DMS153 treated with DMSO at 0.1 percent for 48 hours (cell line): ENCODE measurements around the gene BTBD2.
A peak's percentile ranks its signal among the peaks of the same experiment; 100 is the strongest.
"Not testable (repeated sequence)": the region's sequence is repeated elsewhere in the genome, so short reads cannot be mapped to it uniquely, and the experiment has no call there.

Experiments
- DNase-seq: peaks from one replicate; lab custom pipeline; 2025; ENCODE audit not compliant: unreplicated experiment; lab: John Stamatoyannopoulos, UW

BTBD2 gene

DNA sequence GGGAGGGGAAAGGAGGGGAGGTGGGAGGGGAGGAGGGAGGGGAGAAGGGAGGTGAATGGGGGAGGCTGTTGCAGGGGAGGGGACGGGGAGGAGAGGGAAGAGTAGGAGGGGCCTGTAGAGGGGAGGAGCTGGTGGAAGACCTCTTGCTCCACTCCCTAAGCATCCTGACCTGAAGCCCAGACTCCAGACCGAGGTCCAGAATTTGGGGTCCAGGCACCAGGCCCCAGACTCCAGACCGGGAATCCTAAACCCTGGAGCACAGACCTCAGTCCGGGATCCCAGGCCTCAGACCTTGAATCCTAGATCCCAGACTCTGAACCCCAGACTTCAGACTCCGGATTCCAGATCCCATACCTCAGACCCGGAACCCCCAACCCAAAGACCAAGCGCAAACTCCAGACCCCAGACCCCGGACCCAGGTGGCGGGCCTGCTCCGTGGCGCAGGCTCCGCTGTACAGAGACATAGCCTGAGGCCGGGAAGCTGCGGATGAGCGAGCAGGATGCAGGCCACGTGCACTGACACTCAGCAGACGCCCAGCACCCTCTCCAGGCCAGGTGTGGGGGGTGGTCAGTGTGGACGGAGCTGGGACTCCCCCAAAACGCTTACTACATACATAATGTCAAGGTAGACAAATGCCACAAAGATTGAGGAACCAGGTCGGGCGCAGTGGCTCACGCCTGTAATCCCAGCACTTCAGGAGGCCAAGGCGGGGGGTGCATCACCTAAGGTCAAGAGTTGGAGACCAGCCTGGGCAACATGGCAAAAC lies 710 bp upstream of the BTBD2 start:
- DNase-seq, result peak; percentile 3

DNA sequence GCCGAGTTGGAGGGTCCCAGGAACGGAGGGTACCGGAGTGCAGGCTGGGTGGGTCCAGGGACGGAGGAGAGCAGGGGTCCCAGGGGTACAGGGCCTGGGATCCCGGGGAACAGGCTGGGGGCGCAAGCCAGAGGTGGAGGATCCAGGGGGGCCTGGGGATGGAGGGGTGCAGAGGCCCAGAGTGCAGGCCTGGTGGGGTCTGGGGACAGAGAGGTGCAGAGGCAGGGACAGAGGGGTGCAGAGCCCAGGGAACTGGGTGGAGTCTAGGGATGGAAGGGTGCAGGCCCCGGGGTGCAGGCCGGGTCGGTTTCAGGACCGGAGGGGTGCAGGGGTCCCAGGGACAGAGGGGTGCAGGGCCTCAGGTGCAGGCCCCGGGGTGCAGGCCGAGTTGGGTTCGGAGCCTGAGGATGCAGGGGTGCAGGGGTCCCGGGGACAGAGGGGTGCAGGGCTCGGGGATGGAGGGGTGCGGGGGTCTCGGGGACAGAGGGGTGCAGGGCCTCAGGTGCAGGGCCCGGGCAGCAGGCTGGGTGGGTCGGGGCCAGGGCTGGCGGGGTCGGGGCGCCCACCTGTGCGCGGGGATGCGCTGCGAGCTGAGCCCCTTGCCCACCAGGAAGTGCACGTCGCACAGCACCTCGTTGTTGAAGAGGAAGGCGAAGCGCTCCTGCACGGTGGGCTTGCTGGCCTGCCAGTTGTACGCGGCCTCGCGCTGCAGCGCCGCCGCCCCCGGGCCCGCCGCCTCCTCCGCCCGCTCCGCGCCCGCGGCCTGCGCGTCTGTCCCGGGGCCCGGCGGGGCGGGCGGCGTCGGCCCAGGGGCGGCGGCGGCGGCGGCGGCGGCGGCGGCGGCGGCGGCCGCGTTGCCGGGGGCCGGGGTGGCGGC lies 545 bp downstream of the BTBD2 start:
- DNase-seq, result no peak

DNA sequence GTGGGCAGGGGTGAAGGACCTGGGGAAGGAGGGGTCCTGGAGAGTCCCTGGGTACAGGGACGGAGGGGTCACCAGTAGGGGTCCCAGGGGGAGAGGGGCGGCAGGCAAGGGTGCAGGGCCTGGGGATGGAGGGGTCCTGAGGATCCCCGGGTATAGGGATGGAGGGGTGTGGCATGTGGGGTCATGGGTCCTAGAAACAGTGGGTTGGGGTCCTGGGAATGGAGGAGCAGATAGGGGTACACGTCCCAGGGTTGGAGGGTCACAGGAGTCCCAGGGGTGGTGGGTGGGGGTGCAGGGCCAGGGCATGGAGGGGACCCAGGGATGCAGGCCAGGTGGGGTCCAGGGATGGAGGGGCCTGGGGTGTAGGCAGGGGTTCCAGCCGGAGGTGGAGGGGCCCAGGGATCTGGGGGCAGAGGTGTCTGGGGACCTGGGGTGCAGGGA lies 1.4 kb downstream of the BTBD2 start:
- DNase-seq, result no peak

DNA sequence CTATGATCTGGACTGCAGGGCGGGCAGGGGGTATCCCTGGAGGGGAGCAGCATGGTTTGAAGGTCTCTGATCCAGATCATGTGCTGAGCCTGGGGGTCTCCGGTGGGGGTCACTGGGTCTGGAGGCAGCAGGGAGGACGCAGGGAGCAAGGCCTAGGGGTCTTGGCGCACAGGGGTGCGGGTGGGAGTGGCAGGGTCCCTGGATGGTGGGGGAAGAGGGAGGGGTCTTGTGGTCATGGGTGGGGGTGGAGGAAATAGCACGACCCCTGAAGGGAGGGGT lies 1.9 kb downstream of the BTBD2 start:
- no peak for DNase-seq

DNA sequence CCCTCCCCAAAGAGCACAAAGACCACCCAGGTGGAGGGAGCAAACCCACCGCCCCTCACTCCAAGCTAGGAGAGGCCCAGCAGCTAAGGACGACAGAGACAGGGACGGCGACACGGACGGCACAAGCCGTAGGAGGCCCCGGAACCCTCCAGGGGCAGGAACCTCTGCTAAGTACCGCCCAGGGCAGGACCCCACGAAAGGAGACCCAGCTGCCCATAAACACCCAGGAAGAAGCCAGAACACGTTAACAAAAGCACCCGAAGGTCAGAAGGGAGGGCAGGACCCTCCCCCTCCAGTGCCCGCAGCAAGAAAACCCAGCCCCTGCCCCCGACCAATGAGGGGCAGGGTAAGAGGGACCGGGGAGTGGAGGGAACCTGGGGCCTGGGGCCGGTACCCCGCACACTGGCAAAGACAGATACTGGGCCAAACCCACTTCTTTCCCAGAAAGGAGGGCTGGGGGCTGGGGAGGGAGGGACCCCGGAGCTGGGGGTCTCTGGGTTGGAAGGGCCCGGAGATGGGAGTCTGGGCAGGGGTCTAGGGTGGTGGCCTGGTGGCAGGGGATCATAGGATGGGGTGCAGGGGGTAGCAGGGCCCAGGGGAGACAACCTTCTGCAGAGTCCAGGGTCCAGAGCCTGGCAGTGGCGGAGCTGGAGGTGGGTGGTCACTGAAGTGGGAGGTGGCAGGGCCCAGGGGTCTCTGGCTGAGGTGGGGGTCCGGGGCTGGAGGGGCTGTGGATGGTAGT lies 2.4 kb downstream of the BTBD2 start:
- no peak for DNase-seq

DNA sequence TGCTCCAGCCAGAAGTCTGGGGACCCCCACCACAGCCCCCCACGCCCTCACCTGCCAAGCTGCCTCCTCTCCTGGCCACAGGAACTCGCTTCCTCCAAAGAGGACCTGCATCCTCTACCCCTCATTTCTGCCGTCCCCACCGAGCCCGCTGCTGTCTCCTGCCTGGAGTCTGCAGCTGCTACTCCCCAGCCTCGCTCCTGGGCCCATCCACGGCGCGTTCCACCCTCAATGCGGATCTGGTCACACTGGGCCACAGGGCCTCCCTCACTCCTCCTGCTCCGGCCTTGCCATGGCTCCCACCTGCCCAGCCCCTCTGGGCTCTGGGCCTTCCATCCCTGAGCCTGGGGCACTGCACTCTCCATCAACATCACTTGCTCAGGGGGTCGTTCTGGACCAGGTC lies 4.3 kb downstream of the BTBD2 start:
- DNase-seq, result no peak

DNA sequence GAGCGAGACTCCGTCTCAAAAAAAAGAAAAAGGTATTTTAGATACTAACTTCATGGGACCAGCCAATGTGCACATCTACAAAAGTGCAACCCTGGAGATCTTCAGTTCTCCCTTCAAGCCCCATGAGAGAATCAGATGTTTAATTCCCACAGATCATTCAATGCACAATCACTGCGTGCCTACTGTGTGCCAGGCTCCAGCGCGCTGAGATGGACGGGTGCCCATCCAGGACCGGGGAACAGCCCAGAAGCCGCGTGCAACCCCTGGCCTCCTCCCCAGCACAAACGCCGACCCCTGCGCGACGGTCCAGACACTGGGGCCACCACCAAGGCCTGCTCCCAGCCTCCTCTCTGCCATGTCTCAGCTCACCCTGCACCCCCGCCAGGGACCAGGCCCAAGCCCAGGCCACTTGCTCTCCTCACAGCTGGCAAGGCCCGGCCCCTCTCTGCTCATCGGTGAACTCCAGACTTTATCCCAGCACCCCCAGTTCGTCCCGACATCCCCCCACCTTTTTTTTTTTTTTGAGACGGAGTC lies 5.3 kb downstream of the BTBD2 start:
- DNase-seq, result no peak

DNA sequence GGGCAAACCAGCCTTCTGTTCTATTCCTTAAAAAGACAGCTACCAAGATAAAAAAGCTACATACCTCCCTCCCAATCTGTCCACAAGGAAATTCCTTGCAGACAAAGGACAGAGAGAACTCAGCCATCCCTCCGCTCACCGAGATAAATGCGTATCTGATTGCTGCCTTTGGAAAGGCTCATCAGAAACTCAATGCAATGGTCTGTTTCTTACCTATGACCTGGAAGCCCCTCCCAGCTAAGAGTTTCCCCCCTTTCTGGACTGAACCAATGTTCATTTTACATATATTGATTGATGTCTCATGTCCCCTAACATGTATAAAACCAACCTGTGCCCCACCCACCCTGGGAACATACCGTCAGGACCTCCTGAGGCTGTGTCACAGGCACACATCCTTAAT lies 11.6 kb downstream of the BTBD2 start:
- DNase-seq, result no peak

DNA sequence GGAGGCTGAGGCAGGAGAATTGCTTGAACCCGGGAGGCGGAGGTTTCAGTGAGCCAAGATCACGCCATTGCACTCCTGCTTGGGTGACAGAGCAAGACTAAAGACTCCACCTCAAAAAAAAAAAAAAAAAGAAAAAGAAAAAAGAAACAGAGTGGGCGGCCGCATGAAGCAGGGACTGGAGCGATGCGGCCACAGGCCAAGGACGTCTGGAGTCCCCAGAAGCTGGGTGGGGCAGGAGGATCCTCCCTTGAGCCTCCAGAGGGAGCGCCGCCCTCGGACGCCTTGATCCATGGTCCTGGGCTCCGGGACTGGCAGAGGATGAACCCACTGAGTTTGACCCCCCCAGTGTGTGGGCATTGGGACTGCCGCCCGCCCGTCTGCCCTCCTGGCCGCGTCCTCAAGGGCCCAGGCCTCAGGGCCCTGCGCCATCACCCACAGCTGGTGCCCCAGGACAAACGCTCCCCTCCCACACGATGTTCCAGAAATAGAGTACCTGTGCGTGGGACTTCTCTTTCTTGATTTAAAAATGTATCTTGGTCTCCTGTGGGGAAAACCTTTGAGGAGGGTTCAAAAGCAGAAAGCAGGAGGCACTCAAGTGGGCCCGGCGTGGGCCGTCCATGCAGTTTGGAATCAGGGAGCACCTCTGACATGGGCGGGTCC lies 15.5 kb downstream of the BTBD2 start:
- no peak for DNase-seq

DNA sequence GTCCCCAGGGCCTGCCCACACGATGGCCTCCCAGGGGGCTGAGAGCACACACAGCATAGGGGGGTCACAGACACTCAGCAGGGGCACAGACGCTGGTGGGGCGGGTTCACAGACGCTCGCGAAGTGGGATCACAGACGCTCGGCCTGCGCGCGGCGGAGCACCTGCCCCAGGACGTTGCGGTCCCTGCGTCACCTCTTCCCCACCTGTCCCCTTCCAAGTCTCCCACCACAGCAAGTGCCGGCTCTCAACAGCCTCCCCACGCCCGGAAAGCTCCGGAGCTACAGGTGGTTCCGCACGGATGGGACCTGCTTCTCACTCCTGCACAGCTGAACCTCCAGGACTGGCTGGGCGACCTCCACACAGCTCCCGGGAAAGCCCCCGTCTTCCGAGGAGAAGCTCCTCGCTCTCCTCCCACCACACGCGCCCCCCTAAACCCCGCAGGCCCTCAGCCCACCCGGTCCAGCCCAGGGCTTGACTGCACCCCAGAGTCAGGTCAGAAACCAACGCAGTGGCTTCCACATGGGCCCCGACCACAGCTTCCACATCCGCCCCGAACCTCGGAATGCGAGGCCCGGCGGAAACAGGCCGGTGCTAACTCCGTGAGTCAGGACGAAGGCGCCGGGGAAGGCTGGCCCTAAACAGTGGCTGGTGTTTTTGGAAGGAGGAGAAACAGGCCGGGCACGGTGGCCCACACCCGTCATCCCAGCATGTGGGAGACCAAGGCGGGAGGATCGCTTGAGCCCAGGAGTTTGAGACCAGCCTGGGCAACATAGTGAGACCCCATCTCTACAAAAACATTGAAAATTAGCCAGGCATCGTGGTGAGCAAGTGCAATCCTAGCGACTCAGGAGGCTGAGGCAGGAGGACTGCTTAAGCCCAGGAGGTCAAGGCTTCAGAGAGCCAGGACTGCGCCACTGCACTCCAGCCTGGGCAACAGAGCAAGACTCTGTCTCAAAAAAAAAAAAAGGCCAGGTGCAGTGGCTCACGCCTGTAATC lies 16.5 kb downstream of the BTBD2 start:
- no peak for DNase-seq

DNA sequence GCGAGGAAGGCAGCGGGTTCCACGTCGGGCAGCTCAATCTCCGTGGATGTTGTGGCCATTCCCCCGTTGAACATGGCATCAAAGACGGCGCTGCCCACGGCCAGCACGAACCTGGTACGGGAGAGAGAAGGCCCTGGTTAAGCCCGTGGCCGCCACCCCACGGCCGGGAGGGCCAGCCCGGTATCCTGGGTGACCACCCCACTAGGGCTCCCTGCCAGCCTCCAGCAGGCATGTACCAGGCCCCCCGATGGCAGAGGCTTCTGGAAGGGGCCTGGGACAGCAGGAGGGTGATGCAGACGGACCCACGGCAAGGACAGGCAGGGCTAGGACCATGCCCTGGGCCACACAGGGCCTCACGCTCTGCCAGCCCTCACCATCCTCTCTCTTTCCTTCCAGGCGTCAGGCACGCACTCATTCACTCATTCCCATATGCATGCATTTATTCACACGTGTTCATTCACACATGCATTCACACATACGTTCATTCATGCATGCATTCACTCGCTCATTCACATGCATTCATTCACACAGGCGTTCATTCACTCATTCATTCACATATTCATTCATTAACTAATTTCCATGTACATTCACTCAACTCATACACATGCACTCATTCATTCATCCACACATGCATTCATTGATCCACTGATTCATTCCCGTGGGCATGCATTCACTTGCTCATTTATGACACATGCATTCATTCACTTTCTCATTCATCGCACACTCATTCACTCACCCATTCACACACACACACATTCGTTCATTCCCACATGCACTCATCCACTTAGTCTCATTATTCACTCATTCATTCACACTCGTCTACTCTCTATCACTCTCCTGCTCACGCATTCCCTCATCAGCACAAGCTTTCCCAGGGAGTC lies 17.9 kb downstream of the BTBD2 start:
- DNase-seq, result no peak

DNA sequence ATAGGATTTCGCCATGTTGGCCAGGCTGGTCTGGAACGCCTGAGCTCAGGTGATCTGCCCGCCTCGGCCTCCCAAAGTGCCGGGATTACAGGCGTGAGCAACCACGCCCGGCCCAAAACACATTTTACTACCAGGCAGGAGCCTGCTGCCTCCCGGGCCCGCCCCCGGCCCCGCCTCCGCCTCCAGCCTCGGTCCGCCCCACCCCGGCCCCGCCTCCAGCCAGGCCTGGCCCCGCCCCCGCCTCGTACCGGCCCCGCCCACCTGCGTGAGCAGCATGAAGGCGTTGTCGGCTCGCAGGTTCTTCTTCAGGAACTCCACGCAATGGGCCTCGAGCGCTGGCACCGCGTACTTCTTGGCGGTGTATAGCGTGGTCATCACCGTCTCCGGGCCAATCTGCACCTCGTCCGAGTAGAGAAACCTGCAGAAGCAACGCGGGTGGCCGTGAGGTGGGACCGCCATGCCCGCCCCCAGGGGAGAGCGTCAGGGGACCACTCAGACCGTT lies 22.7 kb downstream of the BTBD2 start:
- no peak for DNase-seq

DNA sequence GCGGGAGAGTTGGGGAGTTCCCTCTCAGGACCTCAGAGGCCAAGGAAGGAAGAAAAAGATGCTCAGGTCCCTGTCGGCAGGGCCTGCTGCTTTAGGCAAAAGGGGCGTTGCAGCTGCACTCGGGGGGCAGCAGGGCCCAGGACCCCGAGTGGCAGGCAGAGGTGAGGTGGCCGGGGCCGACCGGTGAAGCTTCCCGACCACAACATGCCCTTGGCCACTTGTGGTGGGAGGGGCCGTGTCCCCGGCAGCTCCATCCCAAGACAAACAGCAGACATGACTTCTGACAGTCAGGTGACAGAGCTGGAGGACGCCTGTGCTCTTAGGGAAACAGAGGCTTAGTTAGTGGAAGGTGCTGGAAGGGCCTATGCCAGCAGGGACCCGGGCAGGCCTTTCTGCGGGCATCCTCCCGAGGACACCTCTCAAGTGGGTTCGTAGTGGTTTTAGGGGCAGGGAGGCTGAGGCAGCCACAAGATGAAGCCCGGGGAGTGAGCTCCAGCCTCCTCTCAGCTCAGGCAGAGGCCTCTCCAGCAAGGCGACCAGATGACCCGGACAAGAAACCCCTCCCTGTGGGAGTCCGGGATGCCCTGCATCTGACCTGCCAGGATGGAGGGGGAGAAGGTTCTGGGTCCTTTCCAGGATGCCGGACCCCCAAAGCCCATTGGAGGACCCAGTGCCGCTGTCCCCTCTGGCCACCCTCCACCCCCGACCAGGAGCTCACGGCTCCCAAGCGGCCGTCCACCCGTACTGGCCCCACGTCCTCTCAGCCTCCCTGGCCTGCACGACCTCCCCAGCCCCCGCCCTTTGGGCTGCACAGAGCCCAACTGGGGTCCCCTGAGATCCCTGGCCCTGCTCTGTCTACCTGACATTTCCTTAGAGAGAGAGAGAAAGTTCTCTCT lies 24.2 kb downstream of the BTBD2 start:
- no peak for DNase-seq

DNA sequence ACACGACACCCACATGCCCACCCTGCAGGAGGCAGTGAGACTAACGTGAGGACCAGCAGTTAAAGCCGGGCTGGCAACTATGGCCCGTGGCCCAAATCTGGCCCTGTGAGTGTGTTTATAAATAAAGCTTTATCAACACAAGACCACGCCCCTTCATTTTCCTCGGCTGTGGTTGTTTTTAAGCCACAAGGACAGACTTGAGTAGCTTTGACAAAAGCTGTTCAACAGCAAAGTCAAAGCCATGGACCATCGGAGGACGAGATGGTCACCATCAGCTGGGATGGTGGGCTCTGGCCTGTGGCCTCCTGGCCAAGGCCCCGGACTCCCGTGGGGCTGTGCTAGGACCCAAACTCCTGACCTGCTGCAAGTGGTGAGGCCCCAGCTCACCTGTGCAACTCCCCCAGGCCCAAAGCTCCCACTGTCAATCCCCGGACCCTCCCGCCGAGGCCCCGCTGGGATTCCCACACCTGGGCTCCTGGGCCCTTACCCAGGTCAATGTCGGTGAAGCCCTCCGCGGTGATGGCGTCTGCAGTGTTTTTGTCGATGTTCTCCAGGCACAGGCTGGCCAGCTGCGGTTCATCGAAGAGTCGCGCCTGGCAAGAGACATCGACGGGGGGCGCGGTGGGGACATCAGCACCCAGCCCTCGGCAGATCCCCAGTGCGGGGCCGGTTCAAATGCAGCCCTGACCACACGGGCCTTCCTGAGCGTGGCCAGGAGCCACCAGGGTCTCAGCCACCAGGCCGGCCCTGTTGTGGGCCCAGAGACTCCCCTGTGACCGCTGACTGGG lies 25.1 kb downstream of the BTBD2 start:
- no peak for DNase-seq

DNA sequence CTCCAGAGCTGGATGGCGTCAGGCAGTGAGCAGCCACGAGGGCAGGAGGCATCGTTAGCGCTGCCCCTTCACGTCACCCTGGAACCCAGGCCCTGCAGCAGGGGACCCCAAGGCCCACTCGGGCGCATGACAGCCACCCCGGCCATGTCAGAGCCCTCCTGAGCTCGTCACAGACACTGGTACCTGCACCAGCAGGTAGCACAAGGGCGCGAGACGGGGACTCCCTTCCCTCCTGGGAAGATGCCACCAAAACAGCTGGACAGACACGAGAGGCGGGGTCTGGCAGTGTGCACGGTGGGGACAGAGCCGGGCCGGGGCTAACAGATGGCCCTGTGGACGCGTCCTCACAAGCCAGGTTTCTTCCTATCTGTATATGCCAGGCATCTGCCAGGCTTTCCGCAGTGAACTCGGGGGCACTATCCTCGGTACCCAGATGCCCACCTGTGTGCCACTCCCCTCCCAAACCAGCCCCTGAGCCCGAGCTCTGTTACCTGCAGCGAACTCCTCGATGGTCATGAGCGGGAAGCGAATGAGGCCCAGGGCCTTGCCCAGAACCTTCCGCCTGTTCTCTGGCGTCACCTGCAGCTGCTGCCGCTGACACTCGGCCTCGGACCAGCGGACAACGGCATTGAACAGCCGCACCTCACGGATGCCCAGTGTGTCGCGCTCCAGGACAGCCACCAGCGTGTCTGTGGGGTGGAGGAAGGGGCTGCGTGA lies 25.8 kb downstream of the BTBD2 start:
- DNase-seq, result no peak

DNA sequence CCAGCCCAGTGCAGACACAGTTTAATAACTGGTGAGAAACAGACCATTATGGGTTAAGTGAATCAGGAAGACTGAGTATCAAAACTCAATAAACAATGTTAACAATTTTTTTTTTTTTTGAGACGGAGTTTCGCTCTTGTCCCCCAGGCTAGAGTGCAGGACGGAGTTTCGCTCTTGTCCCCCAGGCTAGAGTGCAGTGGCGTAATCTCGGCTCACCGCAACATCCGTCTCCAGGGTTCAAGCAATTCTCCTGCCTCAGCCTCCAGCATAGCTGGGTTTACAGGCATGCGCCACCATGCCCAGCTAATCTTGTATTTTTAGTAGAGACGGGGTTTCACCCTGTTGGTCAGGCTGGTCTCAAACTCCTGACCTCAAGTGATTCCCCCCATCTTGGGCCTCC lies 27.1 kb downstream of the BTBD2 start:
- DNase-seq, result not testable (repeated sequence)
